GM12875 (cell line): Measurements from ENCODE around the gene VPS36.

Experiments
- H3K4me3 ChIP-seq: one replicate; pipeline ENCODE4 v1.5.1; 2011; ENCODE audit warnings: low read depth, low read length, control low read depth
- CTCF ChIP-seq: IDR thresholded peaks from 2 replicates; pipeline ENCODE4 v1.5.1; 2011; ENCODE audit warnings: low read depth, mild to moderate bottlenecking, control low read depth, inconsistent platforms, low read length, moderate library complexity, borderline replicate concordance; ENCODE audit not compliant: insufficient read depth

The VPS36 gene

GRCh38 chr13:52449331-52450011 lies 963 bp downstream of the VPS36 start:
- no peak for TF ChIP-seq CTCF
- H3K4me3 ChIP-seq: peak overlapping the region; percentile 94

GRCh38 chr13:52447815-52448552 lies 2.5 kb downstream of the VPS36 start:
- TF ChIP-seq CTCF: no peak
- no peak overlapping the region for H3K4me3 ChIP-seq

GRCh38 chr13:52447354-52447753 lies 3.1 kb downstream of the VPS36 start:
- no peak overlapping the region for H3K4me3 ChIP-seq
- no peak for TF ChIP-seq CTCF

DNA sequence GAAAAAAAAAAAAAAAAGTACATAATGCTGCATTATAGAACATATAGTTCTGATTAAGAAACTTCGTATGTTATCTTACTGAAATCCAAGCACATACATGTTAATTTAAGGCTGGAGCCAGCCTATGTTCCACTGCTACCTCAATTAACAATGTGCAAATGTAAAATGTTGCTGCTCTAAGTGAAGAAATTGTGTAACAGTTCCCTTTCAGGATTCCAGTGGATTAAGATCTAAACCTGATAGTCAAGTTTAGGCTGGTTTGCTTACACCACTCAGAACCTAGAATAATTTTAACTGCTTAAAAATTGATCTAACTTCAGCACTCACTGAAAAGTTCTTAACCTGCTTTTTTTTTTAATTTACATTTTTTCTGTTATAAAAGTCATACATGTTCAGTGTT lies 4.2 kb downstream of the VPS36 start:
- H3K4me3 ChIP-seq: no peak overlapping the region
- TF ChIP-seq CTCF: no peak

DNA sequence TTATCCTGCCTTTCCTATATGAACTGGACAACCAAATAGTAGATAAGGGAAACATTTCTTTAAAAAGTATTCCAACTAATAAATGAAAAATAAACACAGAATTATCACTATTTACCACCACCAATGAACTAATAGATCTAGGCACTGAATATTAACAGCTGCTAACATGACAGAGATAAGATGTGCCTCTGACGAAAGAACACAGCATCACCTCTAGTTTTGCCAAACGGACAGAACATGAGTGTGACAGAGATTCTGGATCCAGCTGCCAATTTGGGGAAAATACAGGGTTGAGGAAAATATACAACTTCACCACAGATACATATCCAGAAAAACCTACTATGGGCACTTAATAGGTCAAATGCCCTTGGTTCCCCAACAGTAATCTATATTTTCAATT lies 18.0 kb downstream of the VPS36 start:
- H3K4me3 ChIP-seq: no peak overlapping the region
- TF ChIP-seq CTCF: no peak

DNA sequence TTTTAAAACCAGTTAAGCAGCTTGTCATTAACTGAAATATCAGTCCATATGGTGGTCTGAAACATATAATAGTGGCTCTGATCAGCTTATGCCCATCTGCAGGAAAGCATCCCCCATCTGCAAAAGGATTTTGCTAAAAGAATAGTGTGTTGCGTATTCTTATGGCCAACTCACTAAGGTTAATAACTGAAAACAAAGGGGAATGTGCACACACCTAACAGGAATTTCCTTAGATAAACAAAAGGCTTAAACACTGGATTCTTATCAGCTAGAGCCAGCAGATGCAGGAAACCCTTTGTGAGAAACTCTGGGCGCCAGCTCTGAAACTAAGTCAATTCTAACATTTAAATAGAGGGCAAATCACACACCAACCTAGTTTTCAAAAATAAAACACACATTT lies 22.1 kb downstream of the VPS36 start:
- TF ChIP-seq CTCF: no peak
- no peak overlapping the region for H3K4me3 ChIP-seq

DNA sequence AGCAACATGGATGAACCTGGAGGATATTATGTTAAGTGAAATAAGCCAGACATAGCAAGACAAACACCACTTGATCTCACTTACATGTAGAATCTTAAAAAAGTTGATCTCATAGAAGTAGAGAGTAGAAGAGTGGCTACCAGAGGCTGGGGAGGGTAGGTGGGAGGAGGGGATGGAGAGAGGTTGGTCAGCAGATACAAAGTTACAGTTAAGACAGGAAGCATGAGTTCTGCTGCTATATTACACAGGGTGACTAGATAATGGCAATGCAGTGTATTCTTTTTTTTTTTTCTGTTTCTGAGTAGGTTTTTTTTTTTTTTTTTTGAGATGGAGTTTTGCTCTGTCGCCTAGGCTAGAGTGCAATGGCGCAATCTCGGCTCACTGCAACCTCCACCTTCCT lies 29.2 kb downstream of the VPS36 start:
- no peak for TF ChIP-seq CTCF
- no peak overlapping the region for H3K4me3 ChIP-seq
